HCT116 (cell line): ENCODE measurements around the gene KLK8. TPM values are rescaled to one million over a fixed set of nuclear protein-coding genes. Genes with fewer than 3 reads are reported as not detected.

Source experiments
- ATAC-seq: fragments of 200-7000 bp; cut with Tn5 transposase; 2 replicates; pipeline ENCODE4 v1.9.1; 2020; ENCODE audit warnings: mild to moderate bottlenecking, moderate library complexity
- BruUV-seq: library from RNA; stranded (reverse); fragments of 400-500 nt; replicated peaks from 2 replicates; lab custom pipeline; 2021; lab: Mats Ljungman, UMichigan
- CTCF ChIA-PET: fragments of 300-600 bp; sonication (Branson Sonifier 250); formaldehyde crosslinking; loops from one replicate; lab custom pipeline; 2021; ENCODE audit warnings: antibody characterized with exemption; lab: Charles Lee
- POLR2A ChIA-PET: fragments of 300-600, 350-600 bp; sonication (Branson Sonifier 250); formaldehyde crosslinking; loops from one replicate; lab custom pipeline; 2021; ENCODE audit warnings: antibody characterized with exemption; lab: Charles Lee
- RAD21 ChIA-PET, 2 experiments: fragments of 300-600 bp; sonication (Branson Sonifier 250); formaldehyde crosslinking; loops; one replicate each; lab custom pipeline; 2023; ENCODE audit warnings: low total read pairs in 2 of 2; ENCODE audit not compliant: uncharacterized antibody in 2 of 2, unreplicated experiment in 2 of 2, low non-redundant PET in 1 of 2; lab: Charles Lee
- DNase-seq: peaks from one replicate; pipeline ENCODE4 v3.0.0-alpha.2; 2010; ENCODE audit warnings: low read depth, low spot score
- H2AFZ ChIP-seq: fragments of 200-600 bp; shearing (Covaris generic), sonication (generic); 2 replicates; pipeline ENCODE4 v1.6.1; 2017; ENCODE audit warnings: low read depth, mixed run types, mixed read lengths, antibody characterized with exemption, low read length; ENCODE audit not compliant: poor library complexity, severe bottlenecking
- H3K27ac ChIP-seq: 2 replicates; pipeline ENCODE4 v1.5.1; 2012; ENCODE audit warnings: low read depth, low read length
- H3K27me3 ChIP-seq: fragments of 200-600 bp; sonication (generic); 2 replicates; pipeline ENCODE4 v1.6.1; 2016; ENCODE audit warnings: mixed run types, low read length, mixed read lengths; ENCODE audit not compliant: insufficient read depth
- H3K36me3 ChIP-seq, 2 experiments: fragments of 200-500 bp in 1 of 2; fragments of 200-600 bp in 1 of 2; sonication (Bioruptor generic) in 1 of 2; sonication (generic) in 1 of 2; 2 replicates each; pipeline versions ENCODE4 v1.5.1 to v1.6.1; 2014 to 2016; ENCODE audit warnings: low read length in 2 of 2, inconsistent platforms in 1 of 2, mixed read lengths in 1 of 2, mixed run types in 1 of 2; ENCODE audit not compliant: insufficient read depth in 2 of 2, control insufficient read depth in 1 of 2
- H3K4me1 ChIP-seq, 2 experiments: fragments of 200-600 bp in 1 of 2; sonication (generic) in 1 of 2; 2 replicates each; pipeline versions ENCODE4 v1.5.1 to v1.6.1; 2012 to 2017; ENCODE audit warnings: low read length in 2 of 2, inconsistent platforms in 1 of 2, mild to moderate bottlenecking in 1 of 2, mixed read lengths in 1 of 2, mixed run types in 1 of 2, moderate library complexity in 1 of 2; ENCODE audit not compliant: insufficient read depth in 2 of 2, control insufficient read depth in 1 of 2
- H3K4me2 ChIP-seq: fragments of 200-600 bp; sonication (generic); 2 replicates; pipeline ENCODE4 v1.6.1; 2017; ENCODE audit warnings: mixed run types, low read length, mixed read lengths
- H3K4me3 ChIP-seq, 2 experiments: fragments of 200-600 bp in 1 of 2; sonication (generic) in 1 of 2; replicated peaks in 1 of 2; 2 replicates each; pipeline ENCODE4 v1.5.1; 2011 to 2016; ENCODE audit warnings: low read length in 2 of 2, control low read depth in 1 of 2, low read depth in 1 of 2, mild to moderate bottlenecking in 1 of 2, mixed read lengths in 1 of 2, mixed run types in 1 of 2
- H3K79me2 ChIP-seq: fragments of 200-600 bp; sonication (generic); 2 replicates; pipeline ENCODE4 v1.6.1; 2017; ENCODE audit warnings: mild to moderate bottlenecking, mixed run types, low read length, moderate library complexity, mixed read lengths; ENCODE audit not compliant: insufficient read depth
- H3K9ac ChIP-seq: fragments of 200-600 bp; sonication (generic); 2 replicates; pipeline ENCODE4 v1.6.1; 2016; ENCODE audit warnings: low read length, mixed read lengths
- H3K9me2 ChIP-seq: fragments of 200-600 bp; sonication (generic), shearing (Covaris generic); 2 replicates; pipeline ENCODE4 v1.6.1; 2017; ENCODE audit warnings: mixed run types, mild to moderate bottlenecking, moderate library complexity; ENCODE audit not compliant: insufficient read depth
- H3K9me3 ChIP-seq, 2 experiments: fragments of 200-500 bp in 1 of 2; fragments of 200-600 bp in 1 of 2; sonication (Bioruptor generic) in 1 of 2; sonication (generic) in 1 of 2; 2 replicates each; pipeline ENCODE4 v1.6.1; 2014 to 2017; ENCODE audit warnings: low read length in 2 of 2, mixed read lengths in 2 of 2, inconsistent platforms in 1 of 2, low read depth in 1 of 2, mild to moderate bottlenecking in 1 of 2, mixed run types in 1 of 2, moderate library complexity in 1 of 2; ENCODE audit not compliant: control insufficient read depth in 1 of 2, insufficient read depth in 1 of 2
- H4K20me1 ChIP-seq: fragments of 200-600 bp; sonication (generic), shearing (Covaris generic); 2 replicates; pipeline ENCODE4 v1.6.1; 2017; ENCODE audit warnings: mixed run types, mild to moderate bottlenecking, moderate library complexity; ENCODE audit not compliant: insufficient read depth
- ATF3 ChIP-seq: IDR thresholded peaks from 2 replicates; pipeline ENCODE4 v1.6.1; 2012
- CEBPB ChIP-seq: IDR thresholded peaks from 2 replicates; pipeline ENCODE4 v1.6.1; 2012; ENCODE audit warnings: low read depth
- EGR1 ChIP-seq: IDR thresholded peaks from 2 replicates; pipeline ENCODE4 v1.6.1; 2012; ENCODE audit warnings: low read depth
- ELF1 ChIP-seq: IDR thresholded peaks from 2 replicates; pipeline ENCODE4 v1.6.1; 2012; ENCODE audit warnings: low read depth, borderline replicate concordance
- EZH2phosphoT487 ChIP-seq: fragments of 200-600 bp; IDR thresholded peaks from 2 replicates; pipeline ENCODE4 v1.6.1; 2018; ENCODE audit warnings: antibody characterized with exemption, borderline replicate concordance
- FOSL1 ChIP-seq: IDR thresholded peaks from 2 replicates; pipeline ENCODE4 v1.6.1; 2012; ENCODE audit warnings: low read depth
- JUND ChIP-seq: IDR thresholded peaks from 2 replicates; pipeline ENCODE4 v1.6.1; 2012
- POLR2A ChIP-seq: IDR thresholded peaks from 2 replicates; pipeline ENCODE4 v1.7.0; 2011; ENCODE audit warnings: borderline replicate concordance; ENCODE audit not compliant: insufficient read depth, insufficient read length; ENCODE audit errors: extremely low read depth
- POLR2AphosphoS5 ChIP-seq: IDR thresholded peaks from 2 replicates; pipeline ENCODE4 v1.6.1; 2011; ENCODE audit warnings: mild to moderate bottlenecking, low read depth, low read length, moderate library complexity
- RAD21 ChIP-seq: IDR thresholded peaks from 2 replicates; pipeline ENCODE4 v1.6.1; 2012; ENCODE audit warnings: low read depth, mild to moderate bottlenecking
- SIN3A ChIP-seq: IDR thresholded peaks from 2 replicates; pipeline ENCODE4 v1.6.1; 2012; ENCODE audit warnings: low read depth
- SP1 ChIP-seq: IDR thresholded peaks from 2 replicates; pipeline ENCODE4 v1.6.1; 2012; ENCODE audit warnings: low read depth
- YY1 ChIP-seq: IDR thresholded peaks from 2 replicates; pipeline ENCODE4 v1.6.1; 2011; ENCODE audit warnings: low read length, low read depth, moderate library complexity, mild to moderate bottlenecking; ENCODE audit not compliant: insufficient replicate concordance; ENCODE audit errors: extremely low read depth
- ZNF274 ChIP-seq: fragments of 200-500 bp; sonication (Bioruptor generic); IDR thresholded peaks from 2 replicates; pipeline ENCODE4 v1.6.1; 2014; ENCODE audit warnings: mild to moderate bottlenecking, low read depth, low read length, inconsistent platforms
- intact Hi-C: fragments of 100-400 bp; cut with micrococcal nuclease; formaldehyde crosslinking; loops from 2 replicates; pipeline ENCODE4 v1.10.0; 2022
- total RNA-seq: library from RNA; stranded (reverse); gene quantifications from one replicate; pipeline ENCODE4 v1.2.1, GENCODE V29; 2021; ENCODE audit not compliant: unreplicated experiment
- TF ChIP-seq, protein P1 (sequence below), 3 experiments: fragments of 200-600 bp in 1 of 3; sonication (generic) in 1 of 3; IDR thresholded peaks in 2 of 3; conservative IDR thresholded peaks in 1 of 3; 2 replicates each; pipeline ENCODE4 v1.5.1; 2012 to 2017; ENCODE audit warnings: low read depth in 2 of 3, low read length in 2 of 3, antibody characterized with exemption in 1 of 3, borderline replicate concordance in 1 of 3, control low read depth in 1 of 3, mild to moderate bottlenecking in 1 of 3, mixed read lengths in 1 of 3, mixed run types in 1 of 3, moderate library complexity in 1 of 3; ENCODE audit not compliant: insufficient read depth in 1 of 3
- TF ChIP-seq, protein P2 (sequence below): IDR thresholded peaks from 2 replicates; pipeline ENCODE4 v1.6.1; 2012
- TF ChIP-seq, protein P3 (sequence below): IDR thresholded peaks from 2 replicates; pipeline ENCODE4 v1.6.1; 2011; ENCODE audit warnings: mild to moderate bottlenecking, low read length, moderate library complexity; ENCODE audit not compliant: insufficient replicate concordance; ENCODE audit errors: extremely low read depth

The KLK8 gene
- total RNA-seq, 1 experiment from 2014 or later, result 92.8 TPM

DNA sequence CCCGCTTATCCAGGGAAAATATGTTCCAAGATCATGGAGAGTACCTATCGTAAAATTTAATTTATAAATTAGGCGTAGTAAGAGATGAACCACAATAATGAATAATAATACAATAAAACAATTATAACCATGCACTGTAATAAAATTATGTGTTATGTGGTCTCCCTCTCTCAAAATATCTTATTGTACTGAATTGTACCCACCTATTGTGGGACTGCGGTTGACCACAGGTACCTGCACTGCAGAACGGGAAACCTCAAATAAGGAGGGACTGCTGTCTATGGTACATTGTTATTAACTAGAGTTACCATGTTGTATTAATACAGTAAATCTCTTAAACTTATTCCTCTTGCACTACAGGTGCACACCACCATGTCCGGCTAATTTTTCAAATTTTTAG lies 38.7 kb upstream of the KLK8 start:
- Histone ChIP-seq H3K36me3 (no peaks in the 10 kb centered on the region), H3K27me3 (no peaks in the 10 kb centered on the region), H3K4me3 (no peak overlapping the region), H2AFZ (no peak overlapping the region), H3K9ac (no peak overlapping the region), H3K4me1 (no peaks in the 10 kb centered on the region), H3K9me2 (no peaks in the 10 kb centered on the region), H3K79me2 (no peaks in the 10 kb centered on the region), H4K20me1 (no peaks in the 10 kb centered on the region), H3K4me2 (no peak overlapping the region), H3K27ac (no peak overlapping the region), H3K9me3 (no peaks in the 10 kb centered on the region)
- ATAC-seq (no peak), DNase-seq (no peak)
- BruUV-seq, result no TSS peak
- ChIA-PET POLR2A (no interaction called here), CTCF (interaction anchor here (1.2 kb wide), 1 partner anchor 20 kb away, joined by 6 read pairs; no protein-coding TSS in a partner anchor), RAD21 (no interaction called here)
- TF ChIP-seq SIN3A (no peak), ZNF274 (no peak), FOSL1 (no peak), JUND (no peak), EZH2phosphoT487 (no peak), POLR2AphosphoS5 (no peak)
- TF ChIP-seq, protein P1, sequence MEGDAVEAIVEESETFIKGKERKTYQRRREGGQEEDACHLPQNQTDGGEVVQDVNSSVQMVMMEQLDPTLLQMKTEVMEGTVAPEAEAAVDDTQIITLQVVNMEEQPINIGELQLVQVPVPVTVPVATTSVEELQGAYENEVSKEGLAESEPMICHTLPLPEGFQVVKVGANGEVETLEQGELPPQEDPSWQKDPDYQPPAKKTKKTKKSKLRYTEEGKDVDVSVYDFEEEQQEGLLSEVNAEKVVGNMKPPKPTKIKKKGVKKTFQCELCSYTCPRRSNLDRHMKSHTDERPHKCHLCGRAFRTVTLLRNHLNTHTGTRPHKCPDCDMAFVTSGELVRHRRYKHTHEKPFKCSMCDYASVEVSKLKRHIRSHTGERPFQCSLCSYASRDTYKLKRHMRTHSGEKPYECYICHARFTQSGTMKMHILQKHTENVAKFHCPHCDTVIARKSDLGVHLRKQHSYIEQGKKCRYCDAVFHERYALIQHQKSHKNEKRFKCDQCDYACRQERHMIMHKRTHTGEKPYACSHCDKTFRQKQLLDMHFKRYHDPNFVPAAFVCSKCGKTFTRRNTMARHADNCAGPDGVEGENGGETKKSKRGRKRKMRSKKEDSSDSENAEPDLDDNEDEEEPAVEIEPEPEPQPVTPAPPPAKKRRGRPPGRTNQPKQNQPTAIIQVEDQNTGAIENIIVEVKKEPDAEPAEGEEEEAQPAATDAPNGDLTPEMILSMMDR (IDR thresholded peaks at IDR 0.05 in 2 of 3, conservative IDR thresholded peaks at IDR 0.05 in 1 of 3; ENCODE audit: borderline replicate concordance in 1 of 3, insufficient read depth in 1 of 3, low read depth in 2 of 3, low read length in 2 of 3), result no peak
- TF ChIP-seq, protein P2, sequence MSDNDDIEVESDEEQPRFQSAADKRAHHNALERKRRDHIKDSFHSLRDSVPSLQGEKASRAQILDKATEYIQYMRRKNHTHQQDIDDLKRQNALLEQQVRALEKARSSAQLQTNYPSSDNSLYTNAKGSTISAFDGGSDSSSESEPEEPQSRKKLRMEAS, result no peak
- intact Hi-C loops, result no loop called here

DNA sequence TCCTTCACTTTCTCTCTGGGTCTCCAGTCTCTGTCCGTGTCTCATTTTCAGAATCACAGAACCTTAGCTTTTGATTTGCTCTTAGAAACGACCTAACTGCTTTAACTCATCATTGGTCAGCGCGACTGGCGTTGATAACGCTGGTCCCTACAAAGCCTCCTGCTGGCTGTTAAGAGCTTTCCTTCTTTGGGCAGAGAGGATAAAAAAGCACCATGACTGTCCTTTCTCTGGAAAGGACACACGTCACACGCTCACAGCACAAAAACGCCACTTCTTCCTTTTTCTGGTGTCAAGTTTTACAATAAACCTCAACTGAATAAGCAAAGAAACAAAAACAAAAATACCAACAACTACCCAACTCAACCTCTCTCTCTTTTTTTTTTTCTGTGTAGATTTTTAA lies 35.1 kb upstream of the KLK8 start:
- ChIA-PET RAD21 (no interaction called here), POLR2A (no interaction called here), CTCF (no interaction called here)
- Histone ChIP-seq H3K36me3 (no peaks in the 10 kb centered on the region), H3K9me2 (no peaks in the 10 kb centered on the region), H3K79me2 (no peaks in the 10 kb centered on the region), H3K4me3 (no peak overlapping the region), H3K27ac (no peak overlapping the region), H3K9me3 (no peaks in the 10 kb centered on the region), H3K4me2 (no peak overlapping the region), H3K9ac (no peak overlapping the region), H3K4me1 (no peaks in the 10 kb centered on the region), H3K27me3 (no peaks in the 10 kb centered on the region), H4K20me1 (no peaks in the 10 kb centered on the region), H2AFZ (no peak overlapping the region)
- intact Hi-C loops, result no loop called here
- no TSS peak for BruUV-seq
- DNase-seq (no peak), ATAC-seq (peak; percentile 36; the same call in 1 of the 2 replicates)
- TF ChIP-seq CEBPB, result no peak
- no peak for TF ChIP-seq JUND
- TF ChIP-seq POLR2AphosphoS5, result no peak
- TF ChIP-seq, protein P3, sequence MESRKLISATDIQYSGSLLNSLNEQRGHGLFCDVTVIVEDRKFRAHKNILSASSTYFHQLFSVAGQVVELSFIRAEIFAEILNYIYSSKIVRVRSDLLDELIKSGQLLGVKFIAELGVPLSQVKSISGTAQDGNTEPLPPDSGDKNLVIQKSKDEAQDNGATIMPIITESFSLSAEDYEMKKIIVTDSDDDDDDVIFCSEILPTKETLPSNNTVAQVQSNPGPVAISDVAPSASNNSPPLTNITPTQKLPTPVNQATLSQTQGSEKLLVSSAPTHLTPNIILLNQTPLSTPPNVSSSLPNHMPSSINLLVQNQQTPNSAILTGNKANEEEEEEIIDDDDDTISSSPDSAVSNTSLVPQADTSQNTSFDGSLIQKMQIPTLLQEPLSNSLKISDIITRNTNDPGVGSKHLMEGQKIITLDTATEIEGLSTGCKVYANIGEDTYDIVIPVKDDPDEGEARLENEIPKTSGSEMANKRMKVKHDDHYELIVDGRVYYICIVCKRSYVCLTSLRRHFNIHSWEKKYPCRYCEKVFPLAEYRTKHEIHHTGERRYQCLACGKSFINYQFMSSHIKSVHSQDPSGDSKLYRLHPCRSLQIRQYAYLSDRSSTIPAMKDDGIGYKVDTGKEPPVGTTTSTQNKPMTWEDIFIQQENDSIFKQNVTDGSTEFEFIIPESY, result no peak
- no peak for TF ChIP-seq YY1
- no peak for TF ChIP-seq RAD21
- TF ChIP-seq POLR2A, result no peak
- no peak for TF ChIP-seq ATF3
- no peak for TF ChIP-seq SP1
- no peak for TF ChIP-seq SIN3A
- TF ChIP-seq EGR1, result no peak
- TF ChIP-seq FOSL1, result no peak
- no peak for TF ChIP-seq ELF1
- no peak for TF ChIP-seq ZNF274
